ENCODE data around the gene GSDME.

GRCh38 chr7:24755541-24756407, 1.5 kb downstream of the GSDME start:
- TF ChIP-seq CTCF (IDR thresholded peaks at IDR 0.05 in 4 of 5, conservative IDR thresholded peaks at IDR 0.05 in 1 of 5) = no peak
- no peak for TF ChIP-seq POLR2A (IDR thresholded peaks at IDR 0.05)
